T-helper 1 cell treated with Interleukin-12 subunit alpha and Interleukin-12 subunit beta and Interleukin-4 antibody, amounts not matched to agents 30 ng/mL and 1 ng/mL, for 36 hours (primary cell): ENCODE measurements around the gene KLHL22. TPM values are rescaled to one million over a fixed set of nuclear protein-coding genes. Genes with fewer than 3 reads are reported as not detected.
"Not testable (repeated sequence)": the region's sequence is repeated elsewhere in the genome, so short reads cannot be mapped to it uniquely, and the experiment has no call there.

Experiments
- intact Hi-C: fragments of 100-400 bp; cut with micrococcal nuclease; formaldehyde crosslinking; loops from one replicate; pipeline ENCODE4 v1.15.1; 2024
- total RNA-seq: library from RNA; stranded (reverse); gene quantifications from 2 replicates; pipeline ENCODE4 v1.2.3, GENCODE V29; 2022

Gene KLHL22, protein sequence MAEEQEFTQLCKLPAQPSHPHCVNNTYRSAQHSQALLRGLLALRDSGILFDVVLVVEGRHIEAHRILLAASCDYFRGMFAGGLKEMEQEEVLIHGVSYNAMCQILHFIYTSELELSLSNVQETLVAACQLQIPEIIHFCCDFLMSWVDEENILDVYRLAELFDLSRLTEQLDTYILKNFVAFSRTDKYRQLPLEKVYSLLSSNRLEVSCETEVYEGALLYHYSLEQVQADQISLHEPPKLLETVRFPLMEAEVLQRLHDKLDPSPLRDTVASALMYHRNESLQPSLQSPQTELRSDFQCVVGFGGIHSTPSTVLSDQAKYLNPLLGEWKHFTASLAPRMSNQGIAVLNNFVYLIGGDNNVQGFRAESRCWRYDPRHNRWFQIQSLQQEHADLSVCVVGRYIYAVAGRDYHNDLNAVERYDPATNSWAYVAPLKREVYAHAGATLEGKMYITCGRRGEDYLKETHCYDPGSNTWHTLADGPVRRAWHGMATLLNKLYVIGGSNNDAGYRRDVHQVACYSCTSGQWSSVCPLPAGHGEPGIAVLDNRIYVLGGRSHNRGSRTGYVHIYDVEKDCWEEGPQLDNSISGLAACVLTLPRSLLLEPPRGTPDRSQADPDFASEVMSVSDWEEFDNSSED
- 29.7 and 30.1 TPM in 2 replicates for total RNA-seq

- intact Hi-C loops: loop anchor here (5.0 kb wide), 1 partner anchor 173 kb away; the partner anchor contains the start of gene DGCR6L
These were observed at the start of gene KLHL22 for GRCh38 chr22:20494978-20495860. KLHL22 (minus strand) TSS chr22:20495795; CDS start chr22:20489211, 6,584 bp downstream.

- intact Hi-C loops: not testable (repeated sequence)
These were observed 49.7 kb upstream of the KLHL22 start for GRCh38 chr22:20545318-20545634.

DNA sequence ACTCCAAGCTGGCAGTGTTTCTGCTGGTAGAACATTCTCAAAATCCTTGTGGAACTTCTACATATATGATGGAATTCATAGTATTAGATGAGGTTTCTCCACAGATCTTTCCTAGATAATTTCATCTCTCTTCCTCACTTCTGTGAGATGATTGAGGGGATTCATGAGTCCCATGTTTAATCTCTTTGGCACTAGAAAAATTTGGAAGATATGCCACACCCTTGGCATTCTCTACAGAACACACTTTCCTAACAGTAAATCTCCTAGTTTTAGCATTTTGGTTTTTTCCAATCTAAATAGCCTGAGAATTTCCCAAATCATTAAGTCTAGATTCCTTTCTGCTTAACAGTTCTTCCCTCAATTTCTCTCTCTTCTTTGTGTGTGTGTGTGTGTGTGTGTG, 47.1 kb upstream of the KLHL22 start:
- intact Hi-C loops: no loop called here

- intact Hi-C loops: no loop called here
These were observed 46.5 kb upstream of the KLHL22 start for GRCh38 chr22:20542055-20542454.

- intact Hi-C loops: not testable (repeated sequence)
These were observed 43.3 kb upstream of the KLHL22 start for GRCh38 chr22:20538875-20539274.

GRCh38 chr22:20537983-20538382, 42.4 kb upstream of the KLHL22 start:
- intact Hi-C loops: no loop called here

GRCh38 chr22:20537325-20537756, 41.7 kb upstream of the KLHL22 start:
- intact Hi-C loops: no loop called here

DNA sequence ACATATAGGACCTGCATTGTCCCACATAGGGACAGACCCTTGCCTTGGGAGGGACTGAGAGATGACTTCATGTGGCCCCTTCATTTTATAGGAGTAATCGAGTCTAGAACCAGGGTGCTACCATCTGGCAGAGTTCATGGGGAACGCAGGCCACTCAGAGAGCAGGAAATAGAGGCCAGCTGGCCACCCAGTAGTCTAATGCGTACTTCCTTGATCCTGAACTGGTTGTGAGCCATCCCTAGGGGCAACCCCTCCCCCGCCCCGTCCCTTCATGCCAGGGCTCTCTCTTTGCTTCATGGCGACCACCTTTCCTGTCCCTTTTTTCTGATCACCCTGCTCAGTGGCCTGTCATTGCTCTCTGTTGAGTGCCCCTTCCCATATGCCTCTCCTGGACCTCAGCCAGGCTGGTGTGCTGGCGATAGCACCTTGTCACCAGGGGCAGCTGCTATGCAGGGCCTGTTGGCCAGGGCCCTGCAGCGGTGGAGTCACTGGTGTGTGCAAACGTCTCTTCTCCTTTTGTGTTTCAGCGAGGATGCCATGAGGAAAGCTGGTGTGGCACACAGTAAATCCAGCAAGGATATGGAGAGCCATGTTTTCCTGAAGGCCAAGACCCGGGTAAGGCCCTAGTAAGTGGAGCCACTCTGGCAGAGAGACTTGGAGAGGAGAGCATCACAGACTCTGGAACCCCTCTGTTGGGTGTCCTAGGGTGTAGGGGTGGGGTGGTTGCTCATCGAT, 41.2 kb upstream of the KLHL22 start:
- intact Hi-C loops: no loop called here

GRCh38 chr22:20533879-20534265, 38.3 kb upstream of the KLHL22 start:
- intact Hi-C loops: no loop called here

GRCh38 chr22:20533095-20533878, 37.7 kb upstream of the KLHL22 start:
- intact Hi-C loops: no loop called here

GRCh38 chr22:20532256-20532993, 36.8 kb upstream of the KLHL22 start:
- intact Hi-C loops: no loop called here

DNA sequence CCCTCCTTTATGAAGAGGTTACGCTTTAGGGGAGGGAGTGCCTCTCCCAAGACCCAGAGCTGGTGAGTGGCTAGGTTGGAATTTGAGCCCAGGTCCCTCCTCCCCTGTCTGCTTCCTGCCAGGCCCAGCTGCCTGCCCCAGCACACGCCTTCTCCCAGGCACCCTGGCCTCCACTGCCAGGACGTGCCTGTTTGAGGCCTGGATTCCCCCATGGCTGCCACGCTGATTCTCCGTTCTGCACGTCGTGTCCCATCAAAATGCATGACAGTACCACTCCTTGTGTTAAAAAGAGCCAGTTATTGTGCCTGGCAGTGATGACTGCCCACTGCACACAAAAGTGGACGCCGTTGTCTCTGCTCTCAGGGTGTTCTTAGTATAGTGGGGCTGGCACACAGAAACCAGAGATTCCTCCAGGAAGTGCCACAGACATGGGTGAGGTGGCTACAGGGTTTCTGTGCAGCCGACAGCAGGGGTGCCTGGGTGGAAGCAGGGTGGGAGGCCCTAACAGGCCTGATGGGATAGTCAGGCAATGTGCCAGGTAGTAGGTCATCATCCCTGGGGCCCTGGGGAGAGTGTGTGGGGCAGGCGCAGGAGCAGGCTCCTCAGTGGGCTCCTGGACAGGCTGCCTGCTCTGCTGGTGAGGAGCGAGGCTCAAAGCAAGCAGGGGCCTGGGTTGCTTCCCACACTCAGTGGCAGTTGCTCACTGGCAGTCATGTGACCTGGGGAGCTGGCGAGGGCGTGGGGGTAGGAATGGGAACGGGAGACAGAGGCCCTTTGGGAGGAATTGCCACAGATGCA, 36.0 kb upstream of the KLHL22 start:
- intact Hi-C loops: loop anchor here (1.0 kb wide), 1 partner anchor 10 kb away; no protein-coding TSS in a partner anchor

- intact Hi-C loops: loop anchor here (1.0 kb wide), 1 partner anchor 10 kb away; no protein-coding TSS in a partner anchor
These were observed 35.5 kb upstream of the KLHL22 start for GRCh38 chr22:20531154-20531403.

DNA sequence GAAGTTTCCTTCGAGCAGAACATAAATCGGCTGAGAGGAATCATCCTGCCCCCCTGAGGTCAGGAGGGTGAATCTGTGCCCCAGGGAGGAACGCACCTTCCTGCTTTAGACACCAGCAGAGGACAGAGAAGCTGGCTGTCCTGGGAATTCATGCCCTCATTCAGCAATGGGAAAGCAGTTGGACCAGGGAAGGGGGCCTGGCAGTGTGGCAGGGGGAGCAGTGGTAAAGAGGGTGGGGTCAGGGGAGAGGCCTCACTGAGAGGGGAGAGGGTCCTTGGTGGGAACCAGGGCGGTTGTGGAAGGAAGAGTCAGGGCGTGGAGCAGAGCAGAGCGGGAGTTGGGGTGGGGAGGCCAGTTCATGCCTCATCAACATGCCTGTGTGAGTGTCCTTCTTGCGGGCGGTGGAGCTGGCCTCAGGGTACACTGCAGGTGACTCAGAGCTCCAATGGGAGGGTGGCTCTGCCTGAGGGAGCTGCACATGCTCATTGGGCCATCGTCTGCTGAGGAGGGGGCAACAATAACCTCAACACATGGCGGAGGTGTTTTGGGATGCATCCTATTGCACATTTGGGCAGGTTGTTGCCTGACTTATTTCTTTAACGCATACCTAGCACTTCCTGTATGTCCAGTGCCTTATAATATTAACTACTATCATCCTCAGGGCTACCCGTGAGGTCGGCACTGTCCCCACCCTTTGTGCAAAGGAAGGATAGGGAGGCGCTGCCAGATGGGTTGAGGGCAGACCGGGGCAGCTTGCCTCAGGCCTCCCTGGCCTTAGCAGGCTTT, 35.0 kb upstream of the KLHL22 start:
- intact Hi-C loops: loop anchor here (1.0 kb wide), 1 partner anchor 9 kb away; no protein-coding TSS in a partner anchor

GRCh38 chr22:20528405-20528978, 32.9 kb upstream of the KLHL22 start:
- intact Hi-C loops: no loop called here

GRCh38 chr22:20526628-20527355, 31.2 kb upstream of the KLHL22 start:
- intact Hi-C loops: no loop called here

- intact Hi-C loops: no loop called here
These were observed 30.7 kb upstream of the KLHL22 start for GRCh38 chr22:20526305-20526627.
